Mammary epithelial cell (primary cell): ENCODE data around the gene RPL41.

ENCODE experiments used
- EZH2 ChIP-seq: IDR thresholded peaks from 2 replicates; pipeline ENCODE4 v1.6.1; 2012; ENCODE audit warnings: low read length, inconsistent platforms, borderline replicate concordance
- TF ChIP-seq, protein P1 (sequence below), 2 donors: IDR thresholded peaks in 1 of 2; conservative IDR thresholded peaks in 1 of 2; 2 replicates each; pipeline ENCODE4 v1.5.1; 2011 to 2012; ENCODE audit warnings: inconsistent platforms in 2 of 2, low read length in 2 of 2, mild to moderate bottlenecking in 2 of 2, control low read depth in 1 of 2, low read depth in 1 of 2; ENCODE audit not compliant: insufficient read depth in 1 of 2; ENCODE audit errors: extremely low read depth in 1 of 2

DNA sequence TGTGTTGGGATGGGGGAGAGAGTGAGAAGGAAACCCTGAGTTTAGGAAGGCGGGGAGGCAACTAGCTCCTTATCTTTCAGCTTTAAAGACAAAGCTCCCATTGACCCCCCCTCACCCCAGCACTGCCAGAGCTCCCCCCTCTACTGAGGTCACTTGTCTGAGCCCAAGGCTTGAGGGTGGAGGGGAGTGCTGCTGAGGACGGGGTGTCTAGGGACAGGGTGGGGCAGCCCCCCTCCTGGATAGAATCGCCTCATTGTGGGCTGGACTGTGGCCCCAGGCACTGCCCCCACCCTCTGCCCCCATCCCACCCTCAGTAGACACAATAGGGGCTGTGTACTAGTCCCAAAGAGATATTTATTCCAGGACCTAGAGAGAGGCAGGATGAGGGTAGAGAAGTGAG is 33.5 kb upstream of the RPL41 start:
- TF ChIP-seq, protein P1, sequence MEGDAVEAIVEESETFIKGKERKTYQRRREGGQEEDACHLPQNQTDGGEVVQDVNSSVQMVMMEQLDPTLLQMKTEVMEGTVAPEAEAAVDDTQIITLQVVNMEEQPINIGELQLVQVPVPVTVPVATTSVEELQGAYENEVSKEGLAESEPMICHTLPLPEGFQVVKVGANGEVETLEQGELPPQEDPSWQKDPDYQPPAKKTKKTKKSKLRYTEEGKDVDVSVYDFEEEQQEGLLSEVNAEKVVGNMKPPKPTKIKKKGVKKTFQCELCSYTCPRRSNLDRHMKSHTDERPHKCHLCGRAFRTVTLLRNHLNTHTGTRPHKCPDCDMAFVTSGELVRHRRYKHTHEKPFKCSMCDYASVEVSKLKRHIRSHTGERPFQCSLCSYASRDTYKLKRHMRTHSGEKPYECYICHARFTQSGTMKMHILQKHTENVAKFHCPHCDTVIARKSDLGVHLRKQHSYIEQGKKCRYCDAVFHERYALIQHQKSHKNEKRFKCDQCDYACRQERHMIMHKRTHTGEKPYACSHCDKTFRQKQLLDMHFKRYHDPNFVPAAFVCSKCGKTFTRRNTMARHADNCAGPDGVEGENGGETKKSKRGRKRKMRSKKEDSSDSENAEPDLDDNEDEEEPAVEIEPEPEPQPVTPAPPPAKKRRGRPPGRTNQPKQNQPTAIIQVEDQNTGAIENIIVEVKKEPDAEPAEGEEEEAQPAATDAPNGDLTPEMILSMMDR (conservative IDR thresholded peaks at IDR 0.05 in 1 of 2, IDR thresholded peaks at IDR 0.05 in 1 of 2; ENCODE audit: extremely low read depth in 1 of 2, insufficient read depth in 1 of 2, low read depth in 1 of 2, low read length in 2 of 2), result no peak
- TF ChIP-seq EZH2, result no peak
